HG02571 (cell line): ENCODE results near the gene CCDC74A.
A peak's percentile ranks its signal among the peaks of the same experiment; 100 is the strongest.
"Not testable (repeated sequence)": the region's sequence is repeated elsewhere in the genome, so short reads cannot be mapped to it uniquely, and the experiment has no call there.

Experiments
- ATAC-seq: cut with Tn5 transposase; IDR thresholded peaks from one replicate; pipeline ENCODE4 v1.9.1; 2021; ENCODE audit warnings: mild to moderate bottlenecking, moderate library complexity; ENCODE audit not compliant: unreplicated experiment

CCDC74A gene

GRCh38 chr2:131527131-131528001, at the start of gene CCDC74A:
Gene CCDC74A (plus strand): TSS chr2:131527888. CDS start chr2:131527971, 83 bp downstream.
- ATAC-seq: peak; percentile 90

DNA sequence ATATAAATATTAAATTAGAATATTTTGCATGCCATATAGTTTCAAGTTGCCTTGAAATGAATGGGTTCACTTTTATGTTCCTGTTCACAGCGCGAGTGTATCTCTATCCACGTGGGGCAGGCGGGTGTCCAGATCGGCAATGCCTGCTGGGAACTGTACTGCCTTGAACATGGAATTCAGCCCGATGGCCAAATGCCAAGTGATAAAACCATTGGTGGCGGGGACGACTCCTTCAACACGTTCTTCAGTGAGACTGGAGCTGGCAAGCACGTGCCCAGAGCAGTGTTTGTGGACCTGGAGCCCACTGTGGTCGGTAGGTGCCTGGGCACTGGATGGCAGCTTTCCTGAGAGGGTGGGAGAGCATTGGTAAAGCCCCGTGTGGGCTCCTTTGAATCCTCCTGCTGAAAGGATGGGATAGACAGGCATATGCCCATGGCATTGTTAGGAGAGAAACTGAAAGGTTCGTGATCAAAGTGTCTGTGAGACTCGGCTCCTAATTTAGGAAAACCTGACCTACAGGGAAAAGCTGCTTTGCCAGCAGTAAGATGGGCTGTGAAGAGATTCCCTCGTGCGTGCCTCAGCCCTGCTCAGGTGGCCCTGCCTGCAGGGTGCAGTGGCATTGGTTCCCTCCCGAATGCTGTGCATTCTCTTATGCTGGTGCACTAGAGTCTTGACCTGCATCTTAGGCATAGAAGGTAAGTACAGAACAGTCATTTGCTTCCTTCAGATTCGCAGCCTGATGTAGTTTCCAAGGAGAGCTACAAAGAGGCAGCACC, 49.4 kb upstream of the CCDC74A start:
- not testable (repeated sequence) for ATAC-seq

DNA sequence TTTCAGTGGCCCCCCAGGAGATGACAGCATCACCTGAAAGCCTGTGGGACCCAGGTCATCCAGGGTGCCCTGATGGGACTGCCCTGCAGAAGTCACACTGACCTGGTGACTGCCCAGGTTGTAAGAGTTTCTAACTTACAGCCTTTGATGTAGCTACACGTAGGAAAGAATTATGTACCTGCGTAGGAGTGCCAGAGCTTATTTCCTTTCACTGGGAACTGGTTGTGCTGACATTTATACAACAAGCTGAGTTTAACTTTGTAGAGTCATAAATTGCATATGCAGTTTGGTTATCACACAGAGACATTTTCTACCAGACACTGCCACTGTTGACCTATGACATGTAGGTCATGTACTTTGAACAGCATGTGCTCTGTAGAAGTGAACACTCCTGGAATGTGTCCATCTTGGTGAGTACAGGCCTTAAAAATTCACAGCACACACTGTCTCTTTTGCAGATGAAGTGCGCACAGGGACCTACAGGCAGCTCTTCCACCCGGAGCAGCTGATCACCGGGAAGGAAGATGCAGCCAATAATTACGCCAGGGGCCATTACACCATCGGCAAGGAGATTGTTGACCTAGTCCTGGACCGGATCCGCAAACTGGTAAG, 48.7 kb upstream of the CCDC74A start:
- ATAC-seq: not testable (repeated sequence)

GRCh38 chr2:131480351-131480750, 47.3 kb upstream of the CCDC74A start:
- not testable (repeated sequence) for ATAC-seq

GRCh38 chr2:131482506-131483155, 45.1 kb upstream of the CCDC74A start:
- ATAC-seq: not testable (repeated sequence)

DNA sequence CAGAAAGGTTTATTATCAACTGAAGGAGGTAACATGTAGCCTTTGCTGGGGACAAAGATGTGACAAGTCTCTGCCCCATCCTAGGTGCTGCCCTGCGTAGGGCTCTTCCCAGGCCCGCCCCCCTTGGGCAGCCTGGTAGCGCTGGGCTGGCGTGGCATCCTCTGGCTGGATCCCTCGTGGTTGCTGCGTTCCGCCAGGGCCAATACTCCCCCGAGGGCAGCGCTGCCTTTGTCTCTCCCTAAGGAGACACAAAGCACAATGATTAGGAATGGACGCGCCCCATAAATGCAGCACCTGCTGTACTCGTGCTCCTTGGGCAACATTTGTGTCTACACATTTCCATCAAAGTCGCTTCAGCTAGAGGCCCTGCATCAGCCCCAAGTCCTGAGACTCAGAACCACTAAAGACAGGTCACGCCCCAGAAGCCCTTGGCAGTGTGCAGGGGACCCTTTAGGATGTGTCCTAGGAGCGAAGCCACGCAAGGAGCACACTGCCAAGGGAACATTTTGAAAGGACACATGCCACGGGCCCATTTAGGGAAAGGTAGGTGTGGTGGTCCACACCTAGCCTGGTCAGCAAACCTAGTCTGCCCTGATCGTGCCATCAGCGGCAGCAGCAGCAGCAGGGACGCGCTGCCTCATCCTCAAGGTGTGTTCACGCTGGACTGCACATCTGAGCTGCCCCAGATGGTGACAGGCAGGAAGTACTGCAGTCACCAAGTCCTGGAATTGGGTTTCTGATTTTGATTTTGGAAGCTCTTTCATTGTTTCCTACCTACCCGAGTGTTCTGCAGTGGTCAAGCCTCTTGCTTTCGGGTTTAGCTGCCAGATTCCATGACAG, 43.5 kb upstream of the CCDC74A start:
- not testable (repeated sequence) for ATAC-seq

DNA sequence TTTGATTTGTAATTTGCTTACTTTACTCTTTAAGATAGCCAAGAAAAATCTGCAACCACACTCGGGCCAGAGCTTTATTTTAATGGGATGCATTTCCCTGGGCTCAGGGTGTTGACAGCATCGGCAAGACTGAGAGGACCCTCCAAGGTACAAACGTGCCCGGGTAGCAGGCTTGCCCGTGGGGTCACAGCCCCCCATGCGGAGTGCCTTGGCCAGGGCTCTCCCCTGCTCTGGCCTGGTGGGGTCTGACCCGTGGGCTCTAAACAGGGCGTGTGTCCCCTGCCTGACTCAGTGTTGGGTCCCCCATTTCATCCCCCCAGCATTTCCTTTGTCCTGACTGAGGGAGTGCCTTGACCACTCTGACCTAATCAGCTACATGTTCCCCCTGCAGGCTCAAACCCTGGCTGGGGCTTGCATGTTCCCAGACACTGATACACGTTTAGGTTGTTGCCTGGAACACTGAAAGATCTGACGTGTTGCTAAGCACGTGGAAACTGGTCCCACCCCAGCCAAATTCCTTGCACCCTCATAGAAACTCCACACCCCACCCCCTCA, 42.7 kb upstream of the CCDC74A start:
- not testable (repeated sequence) for ATAC-seq

DNA sequence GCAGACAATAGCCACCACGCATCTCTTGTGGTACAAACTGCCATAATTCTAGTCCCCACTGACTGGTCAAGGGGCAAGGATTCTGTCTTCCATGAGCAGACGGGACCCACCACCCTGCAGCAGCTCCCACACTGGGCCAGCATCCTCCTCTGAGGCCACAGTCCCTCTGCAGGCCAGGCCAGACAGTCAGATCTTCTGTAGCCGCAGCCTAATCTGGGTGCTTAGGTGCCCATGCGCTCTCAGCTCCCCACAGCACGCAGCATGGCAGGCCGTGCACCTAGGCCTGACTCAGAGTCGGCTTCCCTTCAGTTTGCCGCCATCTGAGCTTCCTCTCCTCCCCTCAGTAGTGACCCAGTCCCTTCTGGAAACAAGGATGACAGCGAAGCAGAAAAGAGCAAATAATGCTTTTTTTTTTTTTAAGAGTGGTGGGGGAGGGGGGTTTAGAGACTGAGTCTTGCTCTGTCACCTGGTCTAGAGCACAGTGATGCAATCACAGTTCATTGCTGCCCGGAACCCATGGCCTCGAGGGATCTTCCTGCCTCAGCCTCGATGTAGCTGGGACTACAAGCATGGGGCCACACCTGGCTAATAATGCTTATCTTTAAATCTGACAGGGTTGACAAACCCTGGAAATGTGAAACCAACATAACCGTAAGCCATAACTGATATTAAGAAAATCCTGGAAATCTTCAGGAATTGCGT, 41.3 kb upstream of the CCDC74A start:
- not testable (repeated sequence) for ATAC-seq

DNA sequence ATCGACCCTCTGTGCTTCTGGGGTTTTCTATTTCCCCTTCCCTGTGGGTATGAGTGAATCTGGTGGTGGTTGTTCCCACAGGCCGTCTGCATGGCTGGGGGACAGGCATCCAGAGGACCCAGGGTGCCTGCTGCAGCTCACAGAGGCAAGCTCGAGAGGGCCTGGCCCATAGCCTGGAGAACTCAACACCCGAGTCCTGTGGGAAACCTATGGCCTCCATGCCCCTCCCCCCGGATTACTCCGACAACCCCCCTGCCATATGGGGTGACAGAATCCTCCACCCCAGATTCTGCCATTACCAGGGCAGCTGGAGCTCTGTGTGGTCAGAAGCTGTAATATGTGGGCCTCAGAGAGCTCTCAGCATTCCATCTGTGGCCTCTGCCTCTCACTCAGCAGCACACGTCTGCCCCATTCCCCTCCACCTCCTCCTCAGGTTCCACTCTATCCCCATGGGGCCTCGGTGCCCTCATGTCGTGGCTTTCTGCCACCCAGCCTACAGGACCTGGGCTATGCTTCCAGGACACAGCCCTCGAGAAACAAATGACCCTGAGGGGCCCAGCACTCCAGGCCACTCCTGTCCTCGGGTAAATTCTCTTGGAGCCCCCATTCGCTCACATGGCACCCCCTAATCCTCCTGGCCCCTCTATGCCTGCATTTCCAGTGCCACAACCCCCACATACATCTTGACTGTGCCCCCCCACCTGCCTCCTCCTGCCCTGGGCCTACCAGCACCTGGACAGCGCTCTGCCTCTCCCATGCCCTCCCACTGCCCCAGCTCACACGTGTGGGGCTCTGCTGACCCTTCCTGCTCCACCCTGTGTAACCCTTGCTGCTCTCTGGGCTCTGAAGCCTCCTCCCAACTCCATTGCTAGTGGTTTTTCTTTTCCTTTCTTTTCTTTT, 39.1 kb upstream of the CCDC74A start:
- no peak for ATAC-seq

GRCh38 chr2:131490616-131491468, 36.8 kb upstream of the CCDC74A start:
- ATAC-seq: not testable (repeated sequence)

- ATAC-seq: not testable (repeated sequence)
Measured at GRCh38 chr2:131491469-131491836, 36.2 kb upstream of the CCDC74A start.

GRCh38 chr2:131492015-131492417, 35.7 kb upstream of the CCDC74A start, which contains the start of gene MZT2A:
Gene MZT2A (minus strand): TSS chr2:131492397. CDS start chr2:131492376, 21 bp downstream.
- peak; percentile 7 for ATAC-seq

DNA sequence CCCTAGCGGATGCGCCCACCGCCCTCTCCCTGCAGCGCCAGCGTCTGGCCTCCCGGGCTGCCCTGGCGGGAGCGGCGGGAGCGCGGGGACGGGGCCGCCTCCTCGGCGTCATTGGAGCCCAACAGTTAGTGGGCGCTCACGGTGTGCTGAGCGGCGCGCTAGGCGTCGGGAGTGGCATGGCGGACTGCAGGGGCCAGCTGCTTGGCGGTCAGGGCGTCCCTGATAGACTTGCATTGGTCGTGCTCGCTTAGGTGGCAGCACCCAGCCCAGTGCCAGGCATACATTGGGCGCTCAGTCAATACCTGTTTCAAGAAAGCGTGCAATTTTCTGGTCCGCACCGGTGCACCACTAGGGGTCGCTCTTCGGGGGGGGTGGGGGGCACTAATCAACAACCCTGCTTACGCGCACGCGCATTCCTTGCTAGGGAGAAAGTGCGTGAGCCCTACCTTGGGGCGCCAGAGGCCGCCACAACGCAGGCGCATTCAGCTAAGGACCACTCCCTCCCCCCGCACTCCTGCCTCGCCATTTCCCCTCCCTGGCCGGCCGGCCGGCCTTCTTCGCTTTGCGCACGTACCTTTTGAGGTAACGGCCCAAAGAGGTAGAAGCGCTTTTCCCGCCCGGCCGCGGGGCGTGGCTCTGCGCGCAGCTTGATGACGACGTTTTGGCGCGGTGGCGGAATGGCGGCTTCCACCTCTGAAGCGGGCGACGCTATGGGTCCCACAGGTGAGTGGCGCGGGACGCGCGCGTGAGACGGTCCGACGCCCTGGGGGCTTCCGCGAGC, 35.1 kb upstream of the CCDC74A start:
- ATAC-seq: peak; percentile 69

DNA sequence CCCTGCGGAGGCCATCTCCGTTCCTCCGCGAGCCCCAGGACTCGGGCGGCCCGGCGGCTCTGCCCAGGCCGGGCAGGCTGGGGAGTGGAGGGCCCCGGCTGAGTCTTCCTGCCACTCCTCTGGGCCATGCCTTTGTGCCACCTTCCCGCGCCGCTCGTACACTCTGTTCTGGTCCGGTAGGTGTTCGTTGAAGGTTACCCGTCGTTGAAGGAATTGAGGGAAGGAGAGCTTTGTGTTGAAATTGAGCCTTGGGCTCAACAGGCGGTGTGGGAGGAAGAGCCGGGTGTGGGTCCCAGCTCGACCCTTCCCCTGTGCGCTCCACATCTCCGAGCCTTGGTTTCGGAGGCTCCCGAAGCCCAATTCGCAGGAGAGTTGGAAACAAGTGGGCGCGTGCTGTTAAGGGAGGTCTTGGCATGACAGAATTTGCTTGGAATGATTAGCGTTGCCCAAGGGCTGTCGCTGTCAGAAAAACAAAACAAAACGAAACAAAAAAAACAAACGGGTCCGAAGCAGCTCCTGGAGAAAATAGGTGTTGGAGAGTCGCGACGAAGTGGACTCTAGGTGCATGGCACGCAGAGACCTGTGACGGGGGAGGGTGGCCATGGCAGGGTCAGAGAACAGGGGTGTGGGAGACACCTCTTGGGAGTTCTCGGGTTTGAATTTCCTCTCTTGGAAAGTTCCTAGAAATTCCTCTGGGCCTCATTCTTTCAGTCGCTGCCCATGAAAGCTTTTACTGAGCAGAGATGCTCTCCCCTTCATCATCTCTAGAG, 34.3 kb upstream of the CCDC74A start:
- ATAC-seq: peak; percentile 19

GRCh38 chr2:131495506-131495905, 32.2 kb upstream of the CCDC74A start:
- ATAC-seq: not testable (repeated sequence)
